Measurements from ENCODE around the gene EXOSC1. TPM values are rescaled to one million over a fixed set of nuclear protein-coding genes. Genes with fewer than 3 reads are reported as not detected.

EXOSC1 gene
- total RNA-seq, 2 donors from 2014 or later = 20.8 to 33.2 TPM

DNA sequence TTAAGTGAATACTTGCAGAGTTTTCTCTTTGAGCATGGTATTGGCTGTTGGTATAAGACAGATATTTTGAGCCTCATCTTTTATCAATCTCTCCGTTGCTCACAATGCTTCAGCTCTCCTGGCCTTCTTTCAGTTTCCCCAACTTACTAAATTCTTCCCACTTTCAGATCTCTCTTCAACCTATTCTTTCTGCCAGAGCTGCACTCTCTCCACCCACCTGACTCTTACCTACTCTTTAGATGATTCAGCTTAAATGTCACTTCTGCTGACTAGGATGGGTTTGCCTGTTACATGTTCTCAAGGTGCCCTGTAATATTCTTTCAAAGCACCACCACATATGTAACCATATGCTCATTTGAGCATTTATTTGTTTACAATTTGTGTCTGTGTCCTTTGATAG is 1.6 kb downstream of the EXOSC1 start:
- 73 to 86% methylated on average over 1 of the region's 1 CpG for WGBS, 2 donors
- no peak for ATAC-seq
- intact Hi-C loops (cut with DNase I) = no loop called here

DNA sequence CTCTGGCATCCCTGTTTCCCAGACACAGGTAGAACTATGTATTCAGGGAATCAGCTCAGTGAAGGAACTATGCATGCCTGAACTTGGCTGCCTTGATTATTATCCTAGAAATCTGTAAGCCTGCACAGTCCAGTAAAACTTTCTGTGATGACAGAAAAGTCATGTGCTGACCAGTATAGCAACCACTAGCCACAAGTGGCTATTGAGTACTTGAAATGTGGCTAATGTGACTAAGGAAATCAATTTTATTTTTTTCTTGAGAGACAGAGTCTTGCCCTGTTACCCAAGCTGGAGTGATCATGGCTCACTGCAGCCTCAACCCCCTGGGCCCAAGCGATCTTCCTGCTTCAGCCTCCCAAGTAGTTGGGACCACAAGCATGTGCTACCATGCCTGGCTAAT is 3.5 kb downstream of the EXOSC1 start:
- no peak for ATAC-seq
- Histone ChIP-seq H3K4me3 (no peak overlapping the region), H3K4me1 (peaks cover 18% of the 10 kb centered on the region), H3K9me3 (no peaks in the 10 kb centered on the region), H3K27me3 (no peaks in the 10 kb centered on the region), H3K27ac (no peak overlapping the region), H3K36me3 (replicated peaks in 1 of 2; ENCODE audit: insufficient read depth in 1 of 2, low read depth in 2 of 2) (peaks cover 11 to 15% of the 10 kb centered on the region in 2 donors)
- intact Hi-C loops (cut with DNase I) = no loop called here
- TF ChIP-seq, protein P1, sequence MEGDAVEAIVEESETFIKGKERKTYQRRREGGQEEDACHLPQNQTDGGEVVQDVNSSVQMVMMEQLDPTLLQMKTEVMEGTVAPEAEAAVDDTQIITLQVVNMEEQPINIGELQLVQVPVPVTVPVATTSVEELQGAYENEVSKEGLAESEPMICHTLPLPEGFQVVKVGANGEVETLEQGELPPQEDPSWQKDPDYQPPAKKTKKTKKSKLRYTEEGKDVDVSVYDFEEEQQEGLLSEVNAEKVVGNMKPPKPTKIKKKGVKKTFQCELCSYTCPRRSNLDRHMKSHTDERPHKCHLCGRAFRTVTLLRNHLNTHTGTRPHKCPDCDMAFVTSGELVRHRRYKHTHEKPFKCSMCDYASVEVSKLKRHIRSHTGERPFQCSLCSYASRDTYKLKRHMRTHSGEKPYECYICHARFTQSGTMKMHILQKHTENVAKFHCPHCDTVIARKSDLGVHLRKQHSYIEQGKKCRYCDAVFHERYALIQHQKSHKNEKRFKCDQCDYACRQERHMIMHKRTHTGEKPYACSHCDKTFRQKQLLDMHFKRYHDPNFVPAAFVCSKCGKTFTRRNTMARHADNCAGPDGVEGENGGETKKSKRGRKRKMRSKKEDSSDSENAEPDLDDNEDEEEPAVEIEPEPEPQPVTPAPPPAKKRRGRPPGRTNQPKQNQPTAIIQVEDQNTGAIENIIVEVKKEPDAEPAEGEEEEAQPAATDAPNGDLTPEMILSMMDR (IDR thresholded peaks at IDR 0.05) = no peak
- no peak for TF ChIP-seq POLR2A (IDR thresholded peaks at IDR 0.05)
- DNase-seq = no peak
- WGBS, 2 donors = 87% methylated on average over 1 of the region's 1 CpG

More for the DNA sequence above, 1.6 kb downstream of the EXOSC1 start:
- TF ChIP-seq, protein P1 (IDR thresholded peaks at IDR 0.05) = no peak
- no peak for TF ChIP-seq POLR2A (IDR thresholded peaks at IDR 0.05)
- DNase-seq = no peak
- Histone ChIP-seq H3K4me1 (peaks cover 34% of the 10 kb centered on the region), H3K4me3 (no peak overlapping the region), H3K27ac (no peak overlapping the region), H3K36me3 (replicated peaks in 1 of 2; ENCODE audit: insufficient read depth in 1 of 2, low read depth in 2 of 2) (peaks cover 8 to 10% of the 10 kb centered on the region in 2 donors), H3K27me3 (no peaks in the 10 kb centered on the region), H3K9me3 (no peaks in the 10 kb centered on the region)

DNA sequence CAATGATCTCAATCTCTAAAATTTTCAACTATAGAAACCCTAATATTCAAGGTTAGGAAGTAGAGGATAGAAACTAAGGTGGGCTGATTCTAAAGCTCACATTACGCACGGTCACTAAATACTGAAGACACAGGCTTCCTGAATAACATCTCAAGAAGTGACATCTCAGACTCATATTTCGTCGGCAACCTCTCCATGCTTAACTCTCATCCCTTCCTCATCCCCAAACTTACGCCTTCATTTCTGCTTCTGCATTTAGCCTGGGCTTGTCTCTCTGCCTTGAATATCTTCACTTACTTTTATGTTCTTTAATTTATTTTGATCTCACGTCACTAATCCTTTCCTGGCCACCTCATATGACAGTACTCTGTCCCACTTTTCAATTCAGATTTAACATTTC is 10.6 kb downstream of the EXOSC1 start:
- intact Hi-C loops (cut with DNase I) = no loop called here
- TF ChIP-seq POLR2A (IDR thresholded peaks at IDR 0.05) = no peak
- TF ChIP-seq, protein P1 (IDR thresholded peaks at IDR 0.05) = no peak
- DNase-seq (no peak), ATAC-seq (no peak)
- H3K27ac ChIP-seq = no peak overlapping the region
- no peaks in the 10 kb centered on the region for H3K27me3 ChIP-seq
- 89 to 97% methylated on average over 6 of the region's 6 CpGs for WGBS, 2 donors
- H3K4me1 ChIP-seq = no peaks in the 10 kb centered on the region
- no peak overlapping the region for H3K4me3 ChIP-seq
- no peaks in the 10 kb centered on the region for H3K9me3 ChIP-seq
- peaks cover 30 to 34% of the 10 kb centered on the region in 2 donors for H3K36me3 ChIP-seq (replicated peaks in 1 of 2; ENCODE audit: insufficient read depth in 1 of 2, low read depth in 2 of 2)

DNA sequence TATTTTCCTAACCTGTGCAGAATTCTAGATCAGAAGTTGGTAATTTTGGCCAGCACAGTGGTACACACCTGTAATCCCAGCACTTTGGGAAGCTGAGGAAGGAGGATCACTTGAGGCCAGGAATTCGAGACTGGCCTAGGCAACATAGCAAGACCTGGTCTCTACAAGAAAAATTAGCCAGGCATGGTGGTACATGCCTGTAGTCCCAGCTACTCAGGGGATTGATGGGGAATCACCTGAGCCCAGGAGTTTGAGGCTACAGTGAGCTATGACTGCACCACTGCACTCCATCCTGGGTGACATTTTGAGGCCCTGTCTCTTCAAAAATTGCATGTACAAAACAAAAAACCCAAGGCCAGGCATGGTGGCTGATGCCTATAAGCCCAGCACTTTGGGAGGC is 11.2 kb downstream of the EXOSC1 start:
- H3K4me3 ChIP-seq = no peak overlapping the region
- TF ChIP-seq, protein P1 (IDR thresholded peaks at IDR 0.05) = no peak
- no peaks in the 10 kb centered on the region for H3K4me1 ChIP-seq
- H3K9me3 ChIP-seq = no peaks in the 10 kb centered on the region
- no peaks in the 10 kb centered on the region for H3K27me3 ChIP-seq
- intact Hi-C loops (cut with DNase I) = no loop called here
- DNase-seq = no peak
- H3K36me3 ChIP-seq (replicated peaks in 1 of 2; ENCODE audit: insufficient read depth in 1 of 2, low read depth in 2 of 2) = peaks cover 30 to 33% of the 10 kb centered on the region in 2 donors
- ATAC-seq = no peak
- no peak overlapping the region for H3K27ac ChIP-seq
- 80 to 90% methylated on average over 1 of the region's 1 CpG for WGBS, 2 donors

DNA sequence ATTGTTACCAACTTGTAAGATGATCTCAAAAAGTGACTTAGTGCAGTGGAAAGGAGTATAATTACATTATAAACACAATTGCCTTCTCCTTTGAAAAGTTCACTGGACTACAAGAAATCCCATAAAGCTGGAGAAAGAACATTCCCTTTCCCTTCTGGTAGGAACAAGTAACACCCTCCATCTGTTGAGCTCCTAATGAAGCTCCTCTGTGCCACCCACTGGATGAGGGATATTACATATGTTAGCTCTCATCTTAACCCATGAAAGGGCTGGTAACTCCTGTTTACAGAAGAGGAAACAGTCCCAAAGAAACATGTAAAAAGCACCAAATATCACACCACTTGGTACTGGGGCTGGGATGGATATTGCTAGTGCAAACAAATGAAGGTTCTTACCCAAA is 11.8 kb downstream of the EXOSC1 start:
- no peaks in the 10 kb centered on the region for H3K9me3 ChIP-seq
- H3K27me3 ChIP-seq = no peaks in the 10 kb centered on the region
- peaks cover 29 to 30% of the 10 kb centered on the region in 2 donors for H3K36me3 ChIP-seq (replicated peaks in 1 of 2; ENCODE audit: insufficient read depth in 1 of 2, low read depth in 2 of 2)
- no peak for DNase-seq
- ATAC-seq = no peak
- H3K4me1 ChIP-seq = no peaks in the 10 kb centered on the region
- no peak overlapping the region for H3K27ac ChIP-seq
- TF ChIP-seq POLR2A (IDR thresholded peaks at IDR 0.05) = no peak
- TF ChIP-seq, protein P1 (IDR thresholded peaks at IDR 0.05) = no peak
- no peak overlapping the region for H3K4me3 ChIP-seq
- intact Hi-C loops (cut with DNase I) = no loop called here

All from body of pancreas (tissue), 4 donors.